ENCODE measurements around the gene GNG12.
A peak's percentile ranks its signal among the peaks of the same experiment; 100 is the strongest.

GNG12 gene

GRCh38 chr1:67812226-67812625 lies 21.0 kb downstream of the GNG12 start:
- DNase-seq, result no peak

DNA sequence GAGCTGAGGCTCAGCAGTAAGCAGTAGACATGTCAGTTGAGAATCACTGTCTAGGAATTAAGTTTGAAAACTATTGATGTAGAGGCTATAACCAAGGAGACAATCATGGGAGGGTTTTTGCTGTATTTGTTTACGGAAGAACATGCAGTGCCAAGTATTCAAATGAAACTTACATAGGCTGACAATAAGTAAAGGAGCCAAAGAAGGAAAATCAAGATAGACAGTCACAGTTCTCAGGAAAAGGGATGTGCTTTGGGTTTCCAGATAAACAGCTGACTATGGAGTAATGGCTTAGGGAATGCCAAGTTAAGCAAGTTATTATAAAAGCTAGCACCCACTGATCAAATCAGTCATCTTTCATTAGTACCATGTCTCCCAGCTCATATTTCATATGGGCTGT lies 21.5 kb downstream of the GNG12 start:
- DNase-seq, result no peak

DNA sequence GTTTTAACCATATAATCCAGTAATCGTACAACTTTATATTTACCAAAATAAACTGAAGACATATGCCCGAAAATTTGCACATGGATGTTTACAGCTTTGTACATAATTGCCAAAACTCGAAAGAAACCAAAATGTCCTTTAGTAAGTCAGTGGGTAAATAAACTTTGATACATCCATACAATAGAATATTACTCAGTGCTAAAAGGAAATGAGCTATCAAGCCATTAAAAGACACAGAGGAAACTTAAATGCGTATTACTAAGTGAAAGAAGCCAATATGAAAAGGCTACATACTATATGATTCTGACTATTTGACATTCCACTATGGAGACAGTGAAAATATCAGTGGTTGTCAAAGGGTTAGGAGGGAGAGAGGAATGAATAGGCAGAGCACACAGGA lies 23.4 kb downstream of the GNG12 start:
- no peak for DNase-seq

DNA sequence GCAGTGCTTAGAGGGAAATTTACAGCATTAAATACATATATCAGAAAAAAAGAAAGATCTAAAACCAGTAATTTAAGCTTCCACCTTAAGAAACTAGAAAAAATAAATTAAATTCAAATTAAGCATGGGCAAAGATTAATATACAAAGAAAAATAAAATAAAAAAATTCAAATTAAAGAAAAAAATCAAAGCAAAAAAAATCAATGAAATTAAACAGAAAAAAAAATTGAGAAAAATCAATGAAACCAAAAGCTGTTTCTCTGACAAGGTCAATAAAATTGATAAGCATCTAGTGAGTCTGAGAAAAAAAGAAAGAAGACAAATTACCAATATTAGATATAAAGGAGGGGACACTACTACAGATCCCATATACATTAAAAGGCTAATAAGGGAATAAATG lies 26.0 kb downstream of the GNG12 start:
- no peak for DNase-seq

GRCh38 chr1:67804710-67805109 lies 28.6 kb downstream of the GNG12 start:
- no peak for DNase-seq

- no peak for DNase-seq
Measured at GRCh38 chr1:67803380-67804279, 29.6 kb downstream of the GNG12 start.

GRCh38 chr1:67802565-67802964 lies 30.7 kb downstream of the GNG12 start:
- no peak for DNase-seq

DNA sequence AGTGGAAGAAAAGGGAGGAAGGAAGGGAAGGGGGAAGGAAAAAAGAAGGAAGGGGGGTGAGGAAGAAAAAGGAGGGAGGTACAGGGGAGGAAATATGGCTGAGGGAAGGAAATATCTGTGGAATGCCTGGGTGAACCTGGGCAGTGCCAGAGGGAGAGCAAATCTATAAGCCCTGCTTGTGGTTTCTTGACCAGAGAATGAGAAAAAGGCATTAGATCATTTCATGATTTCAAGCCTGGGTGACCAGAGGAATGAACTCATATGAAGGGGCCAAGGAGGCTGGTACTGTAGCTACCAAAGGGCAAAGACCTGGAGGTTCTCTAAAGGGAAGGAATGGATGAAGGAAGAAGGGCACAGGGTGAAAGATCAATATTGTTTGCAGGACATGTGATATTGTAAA lies 31.4 kb downstream of the GNG12 start:
- DNase-seq, result no peak

- DNase-seq, result no peak
Measured at GRCh38 chr1:67795179-67795912, 37.9 kb downstream of the GNG12 start.

GRCh38 chr1:67793562-67793961 lies 39.7 kb downstream of the GNG12 start:
- no peak for DNase-seq

DNA sequence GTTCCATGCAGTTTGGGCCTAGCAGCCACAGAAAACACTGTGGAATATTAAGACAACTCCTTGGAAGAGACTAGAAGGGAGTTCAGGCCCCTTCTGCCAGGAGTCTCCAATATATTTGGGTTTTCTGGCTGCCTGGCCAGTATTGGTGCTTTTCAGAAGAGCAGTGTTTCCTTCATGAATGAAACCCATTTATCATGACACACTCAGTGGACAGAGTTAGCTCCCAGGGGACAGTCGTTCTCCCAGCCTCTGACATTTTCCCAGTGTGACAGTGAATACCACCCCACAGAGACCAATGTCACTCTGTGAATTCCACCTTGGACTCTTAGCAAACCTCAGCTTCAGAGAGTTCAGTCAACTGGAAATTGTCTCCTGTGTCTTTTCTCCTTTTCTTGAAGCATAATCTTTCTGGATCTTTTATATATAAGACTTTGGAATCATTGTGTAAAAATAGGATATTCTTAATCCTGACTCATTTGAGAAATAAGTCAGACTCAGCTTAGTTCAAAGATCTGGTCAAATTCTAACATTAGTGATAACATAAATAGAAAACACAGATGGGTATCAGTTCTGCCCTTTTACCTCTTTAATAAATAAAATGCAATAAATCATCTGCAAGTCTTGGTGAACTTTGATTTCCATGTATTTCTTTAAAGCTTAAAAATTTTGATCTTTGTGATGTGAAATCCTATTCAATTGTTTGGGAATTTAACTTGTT lies 40.4 kb downstream of the GNG12 start:
- DNase-seq, result no peak

DNA sequence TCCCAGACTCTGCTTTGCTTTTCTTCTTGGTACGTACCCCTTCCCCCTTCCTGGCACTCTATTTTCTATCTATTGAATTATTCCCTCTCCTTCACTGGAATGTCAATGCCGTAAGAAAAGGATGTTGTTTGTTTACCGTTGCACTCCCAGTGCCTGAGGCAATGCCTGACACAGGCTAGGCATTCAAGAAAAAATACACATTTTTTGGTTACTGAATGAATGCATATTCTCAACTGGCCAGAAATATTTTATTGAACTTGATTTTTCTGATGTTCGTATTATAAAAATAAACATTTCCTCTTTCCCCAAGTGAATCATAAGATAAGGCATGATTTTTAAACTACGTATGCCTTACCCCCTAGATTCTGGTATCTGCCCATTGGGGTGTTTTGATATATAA lies 41.2 kb downstream of the GNG12 start:
- DNase-seq, result no peak

GRCh38 chr1:67791686-67792085 lies 41.6 kb downstream of the GNG12 start:
- peak; percentile 91 for DNase-seq

DNA sequence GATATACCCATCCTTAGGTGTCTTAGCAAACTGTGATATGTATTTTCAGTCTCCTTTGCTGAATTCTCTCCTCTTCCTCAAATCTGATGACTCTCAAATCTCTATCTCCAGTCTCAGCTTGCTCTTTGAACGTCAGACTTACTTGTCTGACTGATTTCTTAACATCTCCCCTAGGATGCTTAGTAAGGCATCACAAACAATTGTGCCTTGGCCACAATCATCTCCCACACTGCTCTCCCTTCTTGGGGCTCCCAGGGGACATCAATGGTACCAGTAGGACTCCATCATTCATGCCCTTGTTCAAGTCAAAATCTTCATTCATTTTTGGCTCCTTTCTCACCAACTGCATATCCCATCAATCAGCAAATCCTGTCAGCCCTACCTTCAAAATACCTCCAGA lies 42.0 kb downstream of the GNG12 start:
- no peak for DNase-seq

DNA sequence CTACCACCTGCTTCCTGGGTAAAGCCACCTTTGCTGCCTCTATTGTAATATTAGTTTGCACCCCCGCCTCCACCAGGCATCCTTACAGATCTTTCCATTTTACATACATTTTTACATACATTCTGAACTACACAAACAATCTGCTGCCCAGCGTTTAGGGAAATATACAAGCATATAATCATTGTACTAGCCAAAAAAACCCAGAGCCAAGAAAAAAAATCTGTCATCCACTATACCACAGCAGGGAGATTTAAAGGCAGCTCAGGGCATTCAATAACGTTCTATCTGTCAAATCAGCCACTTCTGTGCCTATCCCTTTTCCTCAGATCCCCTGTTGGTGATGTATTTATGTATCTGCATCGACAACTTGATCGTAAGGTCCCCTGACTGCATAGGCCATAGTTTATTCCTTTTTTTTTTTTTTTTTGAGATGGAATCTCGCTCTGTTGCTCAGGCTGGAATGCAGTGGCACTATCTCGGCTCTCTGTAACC lies 43.0 kb downstream of the GNG12 start:
- DNase-seq, result no peak

GRCh38 chr1:67789551-67789950 lies 43.7 kb downstream of the GNG12 start:
- no peak for DNase-seq

DNA sequence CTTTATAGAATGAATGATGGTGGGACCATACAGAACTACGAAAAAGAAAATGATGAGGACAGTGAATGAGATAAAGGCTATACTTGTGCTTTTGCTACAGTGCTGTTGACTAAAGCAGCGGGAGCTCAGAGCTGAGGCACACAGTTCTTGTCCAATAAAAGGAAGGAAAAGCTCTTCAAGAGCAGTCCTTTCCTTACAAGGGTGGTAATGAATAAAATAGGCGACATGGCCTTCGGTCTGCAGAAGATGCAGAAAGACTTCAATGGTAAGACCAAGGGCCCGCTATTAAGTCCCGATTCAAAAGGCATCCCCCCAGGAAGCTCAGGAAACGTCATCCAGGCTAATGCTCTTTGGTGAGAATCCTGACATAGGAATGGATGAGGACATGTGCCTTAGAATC lies 44.4 kb downstream of the GNG12 start:
- no peak for DNase-seq

DNA sequence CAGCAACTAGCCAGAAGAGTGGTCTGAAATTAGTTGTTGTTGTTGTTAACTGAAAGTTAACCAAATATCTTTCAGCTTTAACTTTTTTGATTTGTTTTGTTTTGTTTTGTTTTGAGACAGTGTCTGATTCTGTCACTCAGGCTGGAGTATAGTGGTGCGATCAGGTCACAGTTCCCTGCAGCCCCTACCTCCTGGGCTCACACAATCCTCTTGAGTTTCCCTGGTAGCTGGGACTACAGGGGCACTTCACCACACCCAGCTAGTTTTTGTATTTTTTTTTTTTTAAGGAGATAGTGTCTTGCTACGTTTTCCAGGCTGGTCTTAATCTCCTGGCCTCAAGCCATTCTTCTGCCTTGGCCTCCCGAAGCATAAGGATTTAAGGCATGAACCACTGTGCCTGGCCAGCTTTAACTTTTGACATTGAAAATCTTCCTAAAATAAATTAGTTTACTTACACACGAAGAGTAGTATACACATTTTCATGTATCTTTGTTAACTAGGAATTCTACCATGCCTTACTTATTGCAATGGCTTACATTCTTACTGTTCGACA lies 45.0 kb downstream of the GNG12 start:
- no peak for DNase-seq

DNA sequence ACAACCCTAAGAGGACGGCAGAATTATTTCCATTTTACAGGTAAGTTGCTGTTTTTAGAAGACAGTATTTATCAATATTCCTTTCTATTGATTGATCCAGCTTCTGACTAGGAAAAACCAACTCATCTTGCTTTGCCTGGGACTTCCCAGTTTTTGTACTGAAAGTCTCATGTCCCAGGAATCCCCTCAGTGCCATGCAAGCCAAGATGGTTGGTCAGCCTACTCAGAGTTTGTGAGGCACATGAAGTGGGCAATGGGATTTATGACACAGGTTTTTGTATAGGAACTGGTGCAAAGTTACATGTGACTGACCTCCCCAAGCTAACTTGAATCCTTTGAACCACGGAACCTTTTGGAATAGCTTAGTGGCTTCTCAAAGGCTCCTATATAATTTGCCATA lies 45.5 kb downstream of the GNG12 start:
- no peak for DNase-seq

DNA sequence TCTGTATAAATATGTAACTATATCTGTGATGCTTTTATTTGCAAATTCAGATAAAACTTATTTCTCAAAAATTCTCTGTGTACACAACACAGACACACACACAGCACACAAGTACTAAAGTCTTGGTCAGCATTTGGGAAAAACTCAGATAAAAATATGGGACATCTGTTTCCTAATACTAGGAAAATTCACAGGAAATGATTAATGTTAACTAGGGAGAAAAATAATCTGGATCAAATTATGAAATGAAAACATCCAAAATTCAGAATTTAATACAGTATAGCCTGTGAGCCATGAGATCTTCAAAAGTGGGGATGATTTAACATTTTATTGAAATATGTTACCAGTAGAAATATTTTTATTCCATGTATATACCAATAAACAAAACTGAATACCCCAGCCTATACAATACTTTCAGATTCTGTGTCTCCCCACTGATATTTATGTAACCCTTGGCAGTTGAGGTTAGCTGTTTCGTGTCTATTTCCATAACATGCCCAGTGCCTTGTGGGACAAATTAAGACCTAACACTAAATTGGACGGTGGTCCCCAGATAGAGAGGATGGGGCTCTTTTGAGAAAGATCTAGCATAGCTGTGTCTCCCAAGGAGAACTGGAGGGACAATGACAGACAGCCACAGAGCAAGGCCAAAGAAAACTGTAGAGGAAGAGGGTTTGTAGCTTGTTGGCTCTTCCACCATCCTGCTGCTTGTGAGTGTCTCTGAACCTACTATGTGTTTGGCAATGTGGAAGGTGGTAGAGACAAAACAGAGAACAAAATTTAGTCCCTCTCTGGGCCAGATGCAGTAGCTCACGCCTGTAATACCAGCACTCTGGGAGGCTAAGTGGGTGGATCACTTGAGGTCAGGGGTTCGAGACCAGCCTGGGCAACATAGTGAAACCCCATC lies 47.2 kb downstream of the GNG12 start:
- DNase-seq, result no peak

DNA sequence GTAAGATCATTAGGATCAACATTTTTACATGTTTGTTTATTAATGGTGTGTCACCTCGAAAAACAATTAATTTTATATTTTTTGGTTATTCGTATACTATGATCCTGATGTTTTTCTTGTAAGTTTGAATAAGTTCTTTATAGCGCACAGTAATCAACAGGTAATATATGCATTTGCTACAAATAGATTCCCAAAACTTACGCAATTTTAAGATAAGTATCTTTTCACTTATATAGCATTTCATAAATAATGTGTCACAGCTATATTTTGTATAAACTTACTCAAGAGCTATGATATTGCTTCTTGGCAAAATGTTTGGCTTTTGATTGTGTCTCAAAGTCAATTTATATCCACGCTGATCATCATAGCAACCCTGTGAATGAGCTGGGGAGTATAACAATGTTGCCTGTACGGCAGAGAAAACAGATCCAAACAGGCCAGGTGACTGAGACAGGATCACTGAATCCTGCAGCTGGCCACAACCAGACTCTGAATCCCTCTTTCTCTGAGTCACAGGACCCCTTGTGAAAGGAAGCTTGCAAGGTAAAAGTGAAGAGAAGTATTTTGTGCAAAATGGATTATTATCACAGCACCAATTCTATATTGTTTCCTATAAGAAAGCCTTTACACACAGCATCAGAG lies 48.6 kb downstream of the GNG12 start:
- DNase-seq, result no peak

DNA sequence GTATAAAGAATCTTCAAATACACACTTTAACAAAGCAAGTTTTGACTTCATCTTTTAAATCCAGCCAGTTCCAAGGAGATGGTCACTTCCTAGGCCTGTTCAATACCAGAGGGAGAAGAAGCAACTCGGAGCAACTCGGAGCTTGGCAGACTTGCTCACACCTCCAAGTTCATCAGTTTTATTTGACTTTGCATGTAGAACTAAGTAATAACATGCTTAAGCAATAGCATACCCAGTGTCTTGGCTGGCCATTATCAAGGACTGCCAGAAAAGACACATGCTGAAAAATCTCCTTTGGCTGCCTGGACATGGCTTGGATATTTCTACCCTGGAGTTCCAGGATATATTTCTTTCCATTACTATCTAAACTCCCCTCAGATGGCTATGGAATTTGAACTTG lies 52.6 kb downstream of the GNG12 start:
- DNase-seq, result no peak
